Endothelial cell of umbilical vein (primary cell): Measurements from ENCODE around the gene APBB3. TPM values are rescaled to one million over a fixed set of nuclear protein-coding genes. Genes with fewer than 3 reads are reported as not detected.

Experiments
- BruUV-seq: library from RNA; stranded (reverse); fragments of 400-500 nt; replicated peaks from 2 replicates; lab custom pipeline; 2021; lab: Mats Ljungman, UMichigan
- CTCF ChIA-PET: fragments of 300-600, 350-600 bp; sonication (Branson Sonifier 250); formaldehyde crosslinking; loops from one replicate; lab custom pipeline; 2021; ENCODE audit warnings: antibody characterized with exemption, inconsistent platforms; lab: Charles Lee
- POLR2A ChIA-PET: fragments of 300-600, 350-600 bp; sonication (Branson Sonifier 250); formaldehyde crosslinking; loops from one replicate; lab custom pipeline; 2021; ENCODE audit warnings: antibody characterized with exemption, inconsistent platforms; lab: Charles Lee
- DNase-seq: peaks from one replicate; pipeline ENCODE4 v3.0.0-alpha.2; 2011; ENCODE audit warnings: low read depth, low spot score
- FAIRE-seq: peaks from 2 replicates; lab custom pipeline; 2011; peaks lifted over from hg19 to GRCh38; lab: Jason Lieb, UNC
- H2AFZ ChIP-seq: 2 replicates; pipeline ENCODE4 v1.6.0; 2012; ENCODE audit warnings: low read depth, low read length, control low read depth, inconsistent platforms
- H3K27ac ChIP-seq: 2 replicates; pipeline ENCODE4 v1.5.1; 2011; ENCODE audit warnings: low read depth, mild to moderate bottlenecking, control low read depth, low read length, moderate library complexity; ENCODE audit not compliant: insufficient read depth
- H3K27me3 ChIP-seq, 2 experiments: 2 replicates each; pipeline versions ENCODE4 v1.6.0 to v1.6.1; 2011; ENCODE audit warnings: low read length in 2 of 2, mixed read lengths in 1 of 2; ENCODE audit not compliant: control insufficient read depth in 2 of 2, insufficient read depth in 2 of 2
- H3K36me3 ChIP-seq, 2 experiments: 2 replicates in 1 of 2; 3 replicates in 1 of 2; pipeline ENCODE4 v1.5.1; 2011; ENCODE audit warnings: low read length in 2 of 2, mild to moderate bottlenecking in 1 of 2, moderate library complexity in 1 of 2; ENCODE audit not compliant: control insufficient read depth in 2 of 2, insufficient read depth in 2 of 2; ENCODE audit errors: extremely low read depth in 1 of 2
- H3K4me1 ChIP-seq: 3 replicates; pipeline ENCODE4 v1.5.1; 2011; ENCODE audit warnings: mild to moderate bottlenecking, low read length; ENCODE audit not compliant: control insufficient read depth, insufficient read depth; ENCODE audit errors: extremely low read depth
- H3K4me2 ChIP-seq: 2 replicates; pipeline ENCODE4 v1.6.1; 2011; ENCODE audit warnings: low read length, control low read depth, mixed read lengths; ENCODE audit not compliant: insufficient read depth
- H3K4me3 ChIP-seq, 3 experiments: fragments of 200-600 bp in 1 of 3; sonication (generic), shearing (Covaris generic) in 1 of 3; replicated peaks in 1 of 3; 2 replicates each; pipeline ENCODE4 v1.5.1; 2011 to 2016; ENCODE audit warnings: control low read depth in 3 of 3, low read length in 3 of 3, mild to moderate bottlenecking in 2 of 3, inconsistent platforms in 1 of 3, low read depth in 1 of 3, moderate library complexity in 1 of 3; ENCODE audit not compliant: insufficient read depth in 1 of 3
- H3K79me2 ChIP-seq: 2 replicates; pipeline ENCODE4 v1.6.0; 2012; ENCODE audit warnings: low read length, inconsistent platforms; ENCODE audit not compliant: control insufficient read depth, insufficient read depth
- H3K9ac ChIP-seq: replicated peaks from 2 replicates; pipeline ENCODE3; 2011; ENCODE audit warnings: low read length, control low read depth; ENCODE audit not compliant: insufficient read depth; ENCODE audit errors: extremely low read depth
- H3K9me1 ChIP-seq: replicated peaks from 3 replicates; pipeline ENCODE4 v1.6.0; 2011; ENCODE audit warnings: mild to moderate bottlenecking, low read length; ENCODE audit not compliant: control insufficient read depth, insufficient read depth; ENCODE audit errors: extremely low read depth
- H3K9me3 ChIP-seq: replicated peaks from 2 replicates; pipeline ENCODE4 v1.5.1; 2012; ENCODE audit warnings: low read length, inconsistent platforms; ENCODE audit not compliant: control insufficient read depth, insufficient read depth
- H4K20me1 ChIP-seq: replicated peaks from 2 replicates; pipeline ENCODE3; 2011; ENCODE audit warnings: mild to moderate bottlenecking, low read length; ENCODE audit not compliant: control insufficient read depth, insufficient read depth; ENCODE audit errors: extremely low read depth
- GATA2 ChIP-seq: IDR thresholded peaks from 2 replicates; pipeline ENCODE4 v1.7.0; 2011; ENCODE audit warnings: low read depth, mild to moderate bottlenecking, moderate library complexity, mixed read lengths, low read length; ENCODE audit not compliant: insufficient read length, insufficient read depth
- dilution Hi-C: fragments of 300-500 bp; cut with MboI; formaldehyde crosslinking; loops from one replicate; pipeline ENCODE4 v1.15.0; 2019; ENCODE audit warnings: low sequenced_read_pairs; ENCODE audit not compliant: extremely low pct_ligation_motif_present
- intact Hi-C: fragments of 100-400 bp; cut with micrococcal nuclease; formaldehyde crosslinking; loops from one replicate; pipeline ENCODE4 v1.10.0; 2022
- polyA plus RNA-seq, 4 experiments: library from polyadenylated mRNA; depleted of rRNA in 3 of 4; stranded (reverse) in 3 of 4; unstranded in 1 of 4; fragments of >200 nt; gene quantifications; 2 replicates each; pipeline versions ENCODE4 v1.2.1 to v1.2.3, GENCODE V29; 2011 to 2012; ENCODE audit warnings: missing spikeins in 1 of 4
- total RNA-seq: library from RNA; stranded (reverse); gene quantifications from 2 replicates; pipeline ENCODE4 v1.2.3, GENCODE V29; 2021
- TF ChIP-seq, protein P1 (sequence below): IDR thresholded peaks from 2 replicates; pipeline ENCODE4 v1.6.1; 2011; ENCODE audit not compliant: insufficient read depth, insufficient read length
- TF ChIP-seq, protein P2 (sequence below), 2 donors: IDR thresholded peaks; 1 replicate in 1 of 2; 2 replicates in 1 of 2; pipeline ENCODE4 v1.5.1; 2011; ENCODE audit warnings: low read length in 2 of 2, mild to moderate bottlenecking in 2 of 2, moderate library complexity in 2 of 2, control low read depth in 1 of 2, inconsistent platforms in 1 of 2, low read depth in 1 of 2; ENCODE audit not compliant: insufficient read depth in 1 of 2; ENCODE audit errors: extremely low read depth in 1 of 2

APBB3 gene
- total and polyA plus RNA-seq, 2 donors (not counting 3 experiments of a cell fraction or from before 2014, with no cell fraction given): 12.1 to 22.8 TPM

DNA sequence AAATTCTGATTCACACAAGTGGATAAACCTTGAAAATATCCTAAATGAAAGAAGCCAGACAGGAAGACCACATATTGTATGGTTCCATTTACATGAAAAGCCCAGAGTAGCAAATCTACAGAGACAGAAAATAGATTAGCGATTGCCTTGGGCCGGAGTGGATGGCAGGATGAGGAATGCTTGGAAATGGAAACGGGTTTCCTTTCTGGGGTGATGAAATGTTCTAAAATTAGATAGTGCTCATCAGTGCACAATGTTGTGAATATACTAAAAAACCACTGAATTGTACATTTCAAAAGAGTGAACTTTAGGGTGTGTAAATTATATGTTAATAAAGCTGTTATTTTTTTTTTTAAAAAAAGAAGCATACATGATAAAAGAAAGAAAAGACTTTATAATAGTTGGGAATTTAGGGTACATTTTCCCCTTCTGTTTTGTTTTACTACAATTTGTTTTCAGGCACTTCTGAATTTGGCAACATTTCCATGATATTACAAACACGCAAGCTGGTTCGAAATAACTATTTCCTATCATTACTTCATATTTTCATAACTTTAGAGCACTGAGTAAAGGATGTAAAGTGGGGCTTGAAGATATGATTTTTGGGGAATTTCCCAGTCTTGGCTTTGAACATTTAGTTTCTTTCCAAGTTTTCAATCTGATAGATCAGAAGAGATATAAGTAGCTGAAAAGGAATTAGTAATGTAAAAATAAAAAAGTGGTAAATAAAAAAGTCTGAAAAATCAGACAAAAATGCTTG lies 24.1 kb upstream of the APBB3 start:
- CTCF ChIA-PET: interaction anchor here (1.0 to 2.3 kb wide), 5 partner anchors 12 to 225 kb away, joined by 3 to 10 read pairs (median 5); partner anchors contain the start of gene CD14
- no TSS peak for BruUV-seq
- TF ChIP-seq, protein P1, sequence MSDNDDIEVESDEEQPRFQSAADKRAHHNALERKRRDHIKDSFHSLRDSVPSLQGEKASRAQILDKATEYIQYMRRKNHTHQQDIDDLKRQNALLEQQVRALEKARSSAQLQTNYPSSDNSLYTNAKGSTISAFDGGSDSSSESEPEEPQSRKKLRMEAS: no peak
- TF ChIP-seq, protein P2, sequence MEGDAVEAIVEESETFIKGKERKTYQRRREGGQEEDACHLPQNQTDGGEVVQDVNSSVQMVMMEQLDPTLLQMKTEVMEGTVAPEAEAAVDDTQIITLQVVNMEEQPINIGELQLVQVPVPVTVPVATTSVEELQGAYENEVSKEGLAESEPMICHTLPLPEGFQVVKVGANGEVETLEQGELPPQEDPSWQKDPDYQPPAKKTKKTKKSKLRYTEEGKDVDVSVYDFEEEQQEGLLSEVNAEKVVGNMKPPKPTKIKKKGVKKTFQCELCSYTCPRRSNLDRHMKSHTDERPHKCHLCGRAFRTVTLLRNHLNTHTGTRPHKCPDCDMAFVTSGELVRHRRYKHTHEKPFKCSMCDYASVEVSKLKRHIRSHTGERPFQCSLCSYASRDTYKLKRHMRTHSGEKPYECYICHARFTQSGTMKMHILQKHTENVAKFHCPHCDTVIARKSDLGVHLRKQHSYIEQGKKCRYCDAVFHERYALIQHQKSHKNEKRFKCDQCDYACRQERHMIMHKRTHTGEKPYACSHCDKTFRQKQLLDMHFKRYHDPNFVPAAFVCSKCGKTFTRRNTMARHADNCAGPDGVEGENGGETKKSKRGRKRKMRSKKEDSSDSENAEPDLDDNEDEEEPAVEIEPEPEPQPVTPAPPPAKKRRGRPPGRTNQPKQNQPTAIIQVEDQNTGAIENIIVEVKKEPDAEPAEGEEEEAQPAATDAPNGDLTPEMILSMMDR (IDR thresholded peaks at IDR 0.05; ENCODE audit: extremely low read depth in 1 of 2, insufficient read depth in 1 of 2, low read depth in 1 of 2, low read length in 2 of 2): no peak
- no peak for TF ChIP-seq GATA2
- DNase-seq (peak; percentile 61), FAIRE-seq (no peak)
- Histone ChIP-seq H3K4me3 (no peak overlapping the region), H3K4me2 (peak overlapping the region; percentile 58), H3K36me3 (no peaks in the 10 kb centered on the region), H3K27ac (peak overlapping the region; percentile 22), H3K27me3 (no peaks in the 10 kb centered on the region), H3K9me1 (no peaks in the 10 kb centered on the region), H3K9ac (peak overlapping the region; percentile 23), H3K9me3 (no peaks in the 10 kb centered on the region), H3K79me2 (no peaks in the 10 kb centered on the region), H4K20me1 (no peaks in the 10 kb centered on the region), H3K4me1 (peaks cover 23% of the 10 kb centered on the region), H2AFZ (peak overlapping the region; percentile 79)
- intact Hi-C loops (loop anchor here (2.0 kb wide), 1 partner anchor 20 kb away; no protein-coding TSS in a partner anchor), dilution Hi-C loops (no loop called here)
- POLR2A ChIA-PET: interaction anchor here (0.7 kb wide), 1 partner anchor 44 kb away, joined by 3 read pairs; no protein-coding TSS in a partner anchor
